ENCODE data around the gene NDUFS4. TPM values are rescaled to one million over a fixed set of nuclear protein-coding genes. Genes with fewer than 3 reads are reported as not detected.

The NDUFS4 gene
- total RNA-seq, 1 experiment from 2014 or later, result 112 TPM

DNA sequence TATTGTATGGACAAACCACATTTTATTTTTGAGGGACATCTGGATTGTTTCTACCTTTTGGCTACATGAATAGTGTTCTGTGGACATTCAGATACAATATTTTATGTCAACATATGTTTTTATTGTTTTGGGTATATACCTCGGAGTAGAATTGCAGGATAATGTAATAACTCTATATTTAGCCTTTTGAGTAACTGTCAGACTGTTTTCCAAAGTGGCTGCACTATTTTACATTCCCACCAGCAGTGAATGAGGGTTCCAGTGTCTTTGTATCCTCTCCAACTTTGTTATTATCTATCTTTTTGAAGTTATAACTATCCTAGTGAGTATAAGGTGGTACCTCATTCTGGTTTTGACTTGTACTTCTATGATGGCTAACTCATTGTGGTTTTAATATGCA, 11.0 kb downstream of the NDUFS4 start:
- Histone ChIP-seq H3K4me3 (ENCODE audit: low read depth, low read length, poor library complexity, severe bottlenecking) (no peak overlapping the region), H3K27ac (ENCODE audit: low read depth, low read length, poor library complexity, severe bottlenecking) (no peak overlapping the region), H3K4me1 (ENCODE audit: insufficient read depth, low read length, poor library complexity, severe bottlenecking) (peaks cover 17% of the 10 kb centered on the region), H3K36me3 (ENCODE audit: insufficient read depth, low read length, poor library complexity, severe bottlenecking) (no peaks in the 10 kb centered on the region), H3K27me3 (replicated peaks; ENCODE audit: insufficient read depth, low read depth, low read length, poor library complexity) (no peaks in the 10 kb centered on the region), H3K9me3 (ENCODE audit: low read depth, low read length, poor library complexity, severe bottlenecking) (peaks cover 3% of the 10 kb centered on the region)
- ChIA-PET CTCF (no interaction called here), POLR2A (ENCODE audit: low non-redundant PET) (no interaction called here)
- BruUV-seq (replicated peaks), result no TSS peak
- no peak for DNase-seq (ENCODE audit: low spot score)
- TF ChIP-seq, protein P1, sequence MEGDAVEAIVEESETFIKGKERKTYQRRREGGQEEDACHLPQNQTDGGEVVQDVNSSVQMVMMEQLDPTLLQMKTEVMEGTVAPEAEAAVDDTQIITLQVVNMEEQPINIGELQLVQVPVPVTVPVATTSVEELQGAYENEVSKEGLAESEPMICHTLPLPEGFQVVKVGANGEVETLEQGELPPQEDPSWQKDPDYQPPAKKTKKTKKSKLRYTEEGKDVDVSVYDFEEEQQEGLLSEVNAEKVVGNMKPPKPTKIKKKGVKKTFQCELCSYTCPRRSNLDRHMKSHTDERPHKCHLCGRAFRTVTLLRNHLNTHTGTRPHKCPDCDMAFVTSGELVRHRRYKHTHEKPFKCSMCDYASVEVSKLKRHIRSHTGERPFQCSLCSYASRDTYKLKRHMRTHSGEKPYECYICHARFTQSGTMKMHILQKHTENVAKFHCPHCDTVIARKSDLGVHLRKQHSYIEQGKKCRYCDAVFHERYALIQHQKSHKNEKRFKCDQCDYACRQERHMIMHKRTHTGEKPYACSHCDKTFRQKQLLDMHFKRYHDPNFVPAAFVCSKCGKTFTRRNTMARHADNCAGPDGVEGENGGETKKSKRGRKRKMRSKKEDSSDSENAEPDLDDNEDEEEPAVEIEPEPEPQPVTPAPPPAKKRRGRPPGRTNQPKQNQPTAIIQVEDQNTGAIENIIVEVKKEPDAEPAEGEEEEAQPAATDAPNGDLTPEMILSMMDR (conservative IDR thresholded peaks at IDR 0.05; ENCODE audit: low read depth, low read length), result no peak
- TF ChIP-seq EZH2 (IDR thresholded peaks at IDR 0.05; ENCODE audit: borderline replicate concordance, low read depth, low read length, poor library complexity, severe bottlenecking), result no peak
- intact Hi-C loops (cut with micrococcal nuclease; ENCODE audit: unreplicated experiment), result no loop called here

DNA sequence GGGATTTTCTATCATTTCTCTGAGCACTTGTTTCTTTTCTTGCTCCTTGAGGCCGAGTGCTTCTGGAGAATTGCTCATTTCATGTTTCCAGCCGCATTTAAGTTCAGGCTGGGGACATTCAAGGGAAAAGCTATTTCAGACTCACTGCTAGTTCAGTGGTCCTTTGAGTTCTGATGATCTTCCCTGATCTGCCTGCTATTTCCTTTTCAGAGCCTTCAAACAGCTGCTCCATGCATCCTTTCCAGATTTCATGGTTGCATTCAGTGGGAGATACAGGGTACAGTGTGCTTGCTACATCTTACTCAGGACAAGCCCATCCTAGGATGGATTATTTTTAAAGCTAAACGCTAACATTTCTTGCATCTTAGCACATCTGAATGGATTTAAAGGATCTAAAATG, 14.7 kb downstream of the NDUFS4 start:
- intact Hi-C loops (cut with micrococcal nuclease; ENCODE audit: unreplicated experiment), result no loop called here
- no peak for TF ChIP-seq EZH2 (IDR thresholded peaks at IDR 0.05; ENCODE audit: borderline replicate concordance, low read depth, low read length, poor library complexity, severe bottlenecking)
- DNase-seq (ENCODE audit: low spot score), result no peak
- Histone ChIP-seq H3K4me3 (ENCODE audit: low read depth, low read length, poor library complexity, severe bottlenecking) (no peak overlapping the region), H3K36me3 (ENCODE audit: insufficient read depth, low read length, poor library complexity, severe bottlenecking) (no peaks in the 10 kb centered on the region), H3K27me3 (replicated peaks; ENCODE audit: insufficient read depth, low read depth, low read length, poor library complexity) (no peaks in the 10 kb centered on the region), H3K27ac (ENCODE audit: low read depth, low read length, poor library complexity, severe bottlenecking) (no peak overlapping the region), H3K9me3 (ENCODE audit: low read depth, low read length, poor library complexity, severe bottlenecking) (peaks cover 3% of the 10 kb centered on the region), H3K4me1 (ENCODE audit: insufficient read depth, low read length, poor library complexity, severe bottlenecking) (no peaks in the 10 kb centered on the region)
- ChIA-PET CTCF (no interaction called here), POLR2A (ENCODE audit: low non-redundant PET) (no interaction called here)
- BruUV-seq (replicated peaks), result no TSS peak

GRCh38 chr5:53575831-53576230, 15.4 kb downstream of the NDUFS4 start:
- no peak for TF ChIP-seq EZH2 (IDR thresholded peaks at IDR 0.05; ENCODE audit: borderline replicate concordance, low read depth, low read length, poor library complexity, severe bottlenecking)
- TF ChIP-seq, protein P1 (conservative IDR thresholded peaks at IDR 0.05; ENCODE audit: low read depth, low read length), result no peak
- BruUV-seq (replicated peaks), result no TSS peak
- H3K4me3 ChIP-seq (ENCODE audit: low read depth, low read length, poor library complexity, severe bottlenecking), result no peak overlapping the region
- no peaks in the 10 kb centered on the region for H3K9me3 ChIP-seq (ENCODE audit: low read depth, low read length, poor library complexity, severe bottlenecking)
- no peaks in the 10 kb centered on the region for H3K4me1 ChIP-seq (ENCODE audit: insufficient read depth, low read length, poor library complexity, severe bottlenecking)
- no peaks in the 10 kb centered on the region for H3K27me3 ChIP-seq (replicated peaks; ENCODE audit: insufficient read depth, low read depth, low read length, poor library complexity)
- H3K36me3 ChIP-seq (ENCODE audit: insufficient read depth, low read length, poor library complexity, severe bottlenecking), result no peaks in the 10 kb centered on the region
- H3K27ac ChIP-seq (ENCODE audit: low read depth, low read length, poor library complexity, severe bottlenecking), result no peak overlapping the region
- intact Hi-C loops (cut with micrococcal nuclease; ENCODE audit: unreplicated experiment), result no loop called here
- CTCF ChIA-PET, result no interaction called here
- no peak for DNase-seq (ENCODE audit: low spot score)
- POLR2A ChIA-PET (ENCODE audit: low non-redundant PET), result no interaction called here

DNA sequence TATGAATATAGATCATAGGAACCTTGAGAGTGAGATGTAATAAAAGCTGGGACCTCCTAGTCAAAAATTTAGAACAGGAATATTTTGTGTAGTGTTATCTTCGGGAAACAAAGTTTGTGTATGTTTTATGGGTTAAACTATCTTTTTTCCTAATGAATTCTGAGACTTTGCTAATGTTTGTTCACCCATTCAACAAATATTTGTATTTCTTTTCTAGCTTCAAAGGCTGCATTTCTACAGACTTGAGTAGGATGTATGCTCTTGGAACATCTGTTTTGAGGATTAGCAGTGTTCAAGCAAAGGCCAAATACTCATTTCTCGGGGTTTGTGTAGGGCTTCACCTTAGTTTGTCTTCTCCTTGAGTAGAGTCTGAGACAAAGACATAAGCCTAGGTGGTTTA, 16.2 kb downstream of the NDUFS4 start:
- Histone ChIP-seq H3K4me1 (ENCODE audit: insufficient read depth, low read length, poor library complexity, severe bottlenecking) (no peaks in the 10 kb centered on the region), H3K9me3 (ENCODE audit: low read depth, low read length, poor library complexity, severe bottlenecking) (no peaks in the 10 kb centered on the region), H3K27ac (ENCODE audit: low read depth, low read length, poor library complexity, severe bottlenecking) (no peak overlapping the region), H3K36me3 (ENCODE audit: insufficient read depth, low read length, poor library complexity, severe bottlenecking) (no peaks in the 10 kb centered on the region), H3K4me3 (ENCODE audit: low read depth, low read length, poor library complexity, severe bottlenecking) (no peak overlapping the region), H3K27me3 (replicated peaks; ENCODE audit: insufficient read depth, low read depth, low read length, poor library complexity) (no peaks in the 10 kb centered on the region)
- no TSS peak for BruUV-seq (replicated peaks)
- TF ChIP-seq EZH2 (IDR thresholded peaks at IDR 0.05; ENCODE audit: borderline replicate concordance, low read depth, low read length, poor library complexity, severe bottlenecking), result no peak
- TF ChIP-seq, protein P1 (conservative IDR thresholded peaks at IDR 0.05; ENCODE audit: low read depth, low read length), result no peak
- DNase-seq (ENCODE audit: low spot score), result no peak
- intact Hi-C loops (cut with micrococcal nuclease; ENCODE audit: unreplicated experiment), result no loop called here
- ChIA-PET POLR2A (ENCODE audit: low non-redundant PET) (no interaction called here), CTCF (no interaction called here)

Data from A673 (cell line).